ENCODE results near the gene DCP1A. TPM values are rescaled to one million over a fixed set of nuclear protein-coding genes. Genes with fewer than 3 reads are reported as not detected.

Gene DCP1A
- total and polyA plus RNA-seq, 9 of the 15 experiments (the other 6 are each of a cell fraction or from before 2014, with no cell fraction given) = 6.6 to 33.7 (median 13.3) TPM

- POLR2A ChIA-PET = interaction anchor here (0.7 kb wide), 1 partner anchor 519 kb away, joined by 4 read pairs; no protein-coding TSS in a partner anchor
- CTCF ChIA-PET (ENCODE audit: low intra/inter-chr PET ratio) = interaction anchor here (0.6 kb wide), 1 partner anchor 1789 kb away, joined by 3 read pairs; no protein-coding TSS in a partner anchor
- Histone ChIP-seq H3K9ac (ENCODE audit: insufficient read depth in 1 of 2, low read depth in 2 of 2, low read length in 2 of 2) (no peak overlapping the region), H3K9me1 (ENCODE audit: control insufficient read depth, insufficient read depth, low read length) (no peaks in the 10 kb centered on the region), H3K4me3 (no peak overlapping the region), H3K27ac (ENCODE audit: extremely low read depth, low read depth, low read length) (no peak overlapping the region), H4K20me1 (replicated peaks; ENCODE audit: control insufficient read depth, insufficient read depth, low read length) (peaks cover 17% of the 10 kb centered on the region), H3K4me2 (ENCODE audit: insufficient read depth, low read length) (no peak overlapping the region), H3K27me3 (ENCODE audit: control insufficient read depth in 2 of 2, insufficient read depth in 2 of 2, low read length in 2 of 2) (no peaks in the 10 kb centered on the region), H3K36me3 (ENCODE audit: control insufficient read depth, insufficient read depth, low read length) (peaks cover 93% of the 10 kb centered on the region), H2AFZ (ENCODE audit: low read depth, low read length) (no peak overlapping the region), H3K9me3 (replicated peaks; ENCODE audit: control insufficient read depth, insufficient read depth, low read depth, low read length) (no peaks in the 10 kb centered on the region), H3K79me2 (ENCODE audit: control insufficient read depth, insufficient read depth, low read length) (peaks cover 35% of the 10 kb centered on the region), H3K4me1 (replicated peaks in 1 of 2; ENCODE audit: control insufficient read depth in 2 of 2, insufficient read depth in 2 of 2, low read length in 2 of 2) (peaks cover 12 to 33% of the 10 kb centered on the region in 2 experiments)
- TF ChIP-seq BRF1 (IDR thresholded peaks at IDR 0.05; ENCODE audit: borderline replicate concordance, extremely low read depth, insufficient read length) (no peak), ZNF212 (CRISPR knock-in tag; IDR thresholded peaks at IDR 0.05) (no peak), ZNF76 (CRISPR knock-in tag; IDR thresholded peaks at IDR 0.05; ENCODE audit: borderline replicate concordance) (no peak)
- intact Hi-C loops (cut with micrococcal nuclease) (no loop called here), in situ Hi-C loops (cut with MboI) (no loop called here)
- DNase-seq (ENCODE audit: extremely low read depth in 1 of 4, low spot score in 3 of 4) = no peak
- 86% methylated on average over 2 of the region's 5 CpGs for WGBS (ENCODE audit: insufficient coverage, low coverage, missing lambda C conversion rate)
- FAIRE-seq = no peak
- ATAC-seq = no peak
- BruUV-seq (replicated peaks) = no TSS peak
These were observed 107.5 kb downstream of the DCP1A start for GRCh38 chr3:53239800-53240199.

GRCh38 chr3:53238886-53239285 is 108.5 kb downstream of the DCP1A start:
- peaks cover 12% of the 10 kb centered on the region for H4K20me1 ChIP-seq (replicated peaks; ENCODE audit: control insufficient read depth, insufficient read depth, low read length)
- intact Hi-C loops (cut with micrococcal nuclease) = no loop called here
- ChIA-PET POLR2A (no interaction called here), CTCF (ENCODE audit: low intra/inter-chr PET ratio) (no interaction called here)
- H3K4me1 ChIP-seq (replicated peaks in 1 of 2; ENCODE audit: control insufficient read depth in 2 of 2, insufficient read depth in 2 of 2, low read length in 2 of 2) = peaks cover 12 to 27% of the 10 kb centered on the region in 2 experiments
- TF ChIP-seq ZNF239 (CRISPR knock-in tag; IDR thresholded peaks at IDR 0.05) = no peak
- TF ChIP-seq CTCF (IDR thresholded peaks at IDR 0.05 in 2 of 3, conservative IDR thresholded peaks at IDR 0.05 in 1 of 3; ENCODE audit: insufficient read depth in 2 of 3, low read depth in 1 of 3, low read length in 3 of 3) = no peak
- no peak for TF ChIP-seq KDM5B (IDR thresholded peaks at IDR 0.05; ENCODE audit: insufficient replicate concordance, low read depth, low read length)
- no peak for TF ChIP-seq ZNF282 (CRISPR knock-in tag; IDR thresholded peaks at IDR 0.05)
- FAIRE-seq (no peak), ATAC-seq (no peak), DNase-seq (ENCODE audit: extremely low read depth in 1 of 4, low spot score in 3 of 4) (no peak)
- no peak overlapping the region for H3K9ac ChIP-seq (ENCODE audit: insufficient read depth in 1 of 2, low read depth in 2 of 2, low read length in 2 of 2)
- H3K4me3 ChIP-seq = no peak overlapping the region
- H3K36me3 ChIP-seq (ENCODE audit: control insufficient read depth, insufficient read depth, low read length) = peaks cover 93% of the 10 kb centered on the region
- no peaks in the 10 kb centered on the region for H3K9me3 ChIP-seq (replicated peaks; ENCODE audit: control insufficient read depth, insufficient read depth, low read depth, low read length)
- no peak overlapping the region for H3K4me2 ChIP-seq (ENCODE audit: insufficient read depth, low read length)
- H3K9me1 ChIP-seq (ENCODE audit: control insufficient read depth, insufficient read depth, low read length) = no peaks in the 10 kb centered on the region
- H2AFZ ChIP-seq (ENCODE audit: low read depth, low read length) = no peak overlapping the region
- no peaks in the 10 kb centered on the region for H3K27me3 ChIP-seq (ENCODE audit: control insufficient read depth in 2 of 2, insufficient read depth in 2 of 2, low read length in 2 of 2)
- BruUV-seq (replicated peaks) = no TSS peak
- peaks cover 26% of the 10 kb centered on the region for H3K79me2 ChIP-seq (ENCODE audit: control insufficient read depth, insufficient read depth, low read length)
- no peak overlapping the region; the same call in 2 of the 3 replicates for H3K27ac ChIP-seq (ENCODE audit: extremely low read depth, low read depth, low read length)
- in situ Hi-C loops (cut with MboI) = no loop called here
- 82% methylated on average over 4 of the region's 4 CpGs for WGBS (ENCODE audit: insufficient coverage, low coverage, missing lambda C conversion rate)

All from K562 (cell line).